GM19025 (cell line): ENCODE data around the gene IL1RL1.

Source experiments
- ATAC-seq: cut with Tn5 transposase; IDR thresholded peaks from one replicate; pipeline ENCODE4 v1.9.1; 2021; ENCODE audit warnings: mild to moderate bottlenecking, low read depth, moderate library complexity; ENCODE audit not compliant: unreplicated experiment

IL1RL1 gene

GRCh38 chr2:102366406-102367112 is 55.2 kb downstream of the IL1RL1 start:
- no peak for ATAC-seq

GRCh38 chr2:102367331-102367971 is 56.1 kb downstream of the IL1RL1 start:
- no peak for ATAC-seq

- no peak for ATAC-seq
These were observed 57.2 kb downstream of the IL1RL1 start for GRCh38 chr2:102368461-102369109.

GRCh38 chr2:102369866-102370265 is 58.5 kb downstream of the IL1RL1 start:
- ATAC-seq, result no peak

- no peak for ATAC-seq
These were observed 64.8 kb downstream of the IL1RL1 start for GRCh38 chr2:102376052-102376591.

- no peak for ATAC-seq
These were observed 72.4 kb downstream of the IL1RL1 start for GRCh38 chr2:102383722-102384121.

- no peak for ATAC-seq
These were observed 74.2 kb downstream of the IL1RL1 start for GRCh38 chr2:102385522-102385921.

- ATAC-seq, result no peak
These were observed 74.6 kb downstream of the IL1RL1 start for GRCh38 chr2:102386004-102386403.

- no peak for ATAC-seq
These were observed 75.6 kb downstream of the IL1RL1 start for GRCh38 chr2:102386867-102387541.

GRCh38 chr2:102387763-102388546 is 76.6 kb downstream of the IL1RL1 start:
- ATAC-seq, result no peak

- ATAC-seq, result no peak
These were observed 80.2 kb downstream of the IL1RL1 start for GRCh38 chr2:102391565-102391964.

GRCh38 chr2:102392096-102392495 is 80.7 kb downstream of the IL1RL1 start:
- ATAC-seq, result no peak

- no peak for ATAC-seq
These were observed 81.6 kb downstream of the IL1RL1 start for GRCh38 chr2:102392942-102393341.

- no peak for ATAC-seq
These were observed 84.6 kb downstream of the IL1RL1 start for GRCh38 chr2:102396012-102396411.

- no peak for ATAC-seq
These were observed 85.8 kb downstream of the IL1RL1 start for GRCh38 chr2:102397209-102397608.

- no peak for ATAC-seq
These were observed 88.3 kb downstream of the IL1RL1 start for GRCh38 chr2:102399499-102400141.

- ATAC-seq, result no peak
These were observed 90.1 kb downstream of the IL1RL1 start for GRCh38 chr2:102401456-102401855.
